GM06990 (cell line): Measurements from ENCODE around the gene TDRD12.

Source experiments
- DNase-seq: peaks from one replicate; pipeline ENCODE4 v3.0.0-alpha.2; 2011; ENCODE audit not compliant: insufficient read length; ENCODE audit errors: extremely low read depth
- H3K27me3 ChIP-seq: replicated peaks from 2 replicates; pipeline ENCODE4 v1.6.0; 2011; ENCODE audit warnings: low read length; ENCODE audit not compliant: control insufficient read depth, insufficient read depth
- H3K36me3 ChIP-seq: 2 replicates; pipeline ENCODE4 v1.5.1; 2011; ENCODE audit warnings: low read length; ENCODE audit not compliant: control insufficient read depth, insufficient read depth
- H3K4me3 ChIP-seq: replicated peaks from 2 replicates; pipeline ENCODE4 v1.5.1; 2011; ENCODE audit warnings: low read depth, mild to moderate bottlenecking, control low read depth, low read length
- CTCF ChIP-seq: IDR thresholded peaks from 2 replicates; pipeline ENCODE4 v1.5.1; 2011; ENCODE audit warnings: low read length, control low read depth, mild to moderate bottlenecking, inconsistent platforms; ENCODE audit not compliant: insufficient read depth, poor library complexity, severe bottlenecking

Gene TDRD12

DNA sequence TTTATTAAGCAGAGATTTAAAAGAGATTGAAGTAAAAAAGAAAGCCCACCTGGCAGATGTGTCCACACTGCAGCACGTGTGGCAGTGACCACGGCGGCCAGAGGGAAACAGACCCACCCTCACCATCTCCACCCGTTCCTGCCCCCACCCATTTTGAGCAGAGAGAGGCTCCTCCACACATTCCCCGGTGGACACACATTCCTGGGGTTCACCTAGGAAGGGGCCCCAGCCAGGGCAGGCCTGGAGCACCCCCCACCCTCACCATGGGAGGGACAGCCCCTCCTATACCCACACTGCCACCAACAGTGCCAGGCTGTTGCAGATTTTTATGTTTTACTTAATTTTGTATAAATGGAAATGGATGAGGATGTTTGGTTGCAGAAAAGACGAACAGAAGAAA, 95.1 kb downstream of the TDRD12 start:
- H3K36me3 ChIP-seq = no peaks in the 10 kb centered on the region
- no peak overlapping the region for H3K4me3 ChIP-seq
- H3K27me3 ChIP-seq = no peaks in the 10 kb centered on the region
- no peak for TF ChIP-seq CTCF
- DNase-seq = no peak

DNA sequence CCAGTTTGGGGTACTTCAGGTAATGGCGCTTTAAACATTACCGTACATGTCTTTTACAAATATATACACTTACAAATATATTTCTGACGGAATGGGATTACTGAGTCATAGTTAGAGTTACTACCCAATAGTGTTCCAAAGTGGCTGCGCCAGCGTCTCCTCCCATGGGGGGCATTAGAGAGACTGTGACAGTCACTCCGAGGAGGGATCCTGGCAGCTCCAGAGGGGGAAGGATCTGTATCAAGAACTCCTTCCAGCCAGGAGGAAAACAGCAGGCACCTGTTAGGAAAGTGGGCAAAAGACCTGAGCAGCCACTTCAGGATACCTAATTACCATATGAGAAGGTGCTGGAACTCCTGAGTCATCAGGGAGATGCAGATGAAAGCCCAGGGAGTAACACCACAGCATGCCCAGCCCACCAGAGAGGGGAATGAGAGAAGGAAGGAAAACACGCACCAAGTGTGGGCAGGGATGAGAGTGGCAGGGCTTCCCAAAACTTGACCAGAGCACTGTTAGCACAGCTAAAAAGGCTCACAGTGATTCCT, 97.1 kb downstream of the TDRD12 start:
- DNase-seq = no peak
- Histone ChIP-seq H3K4me3 (no peak overlapping the region), H3K36me3 (no peaks in the 10 kb centered on the region), H3K27me3 (no peaks in the 10 kb centered on the region)
- TF ChIP-seq CTCF = no peak

- DNase-seq = no peak
These were observed 98.3 kb downstream of the TDRD12 start for GRCh38 chr19:32817569-32818476.

GRCh38 chr19:32818536-32818935, 99.0 kb downstream of the TDRD12 start:
- no peaks in the 10 kb centered on the region for H3K27me3 ChIP-seq
- no peak for TF ChIP-seq CTCF
- no peak for DNase-seq
- no peaks in the 10 kb centered on the region for H3K36me3 ChIP-seq
- H3K4me3 ChIP-seq = no peak overlapping the region

More at GRCh38 chr19:32817569-32818476, 98.3 kb downstream of the TDRD12 start:
- H3K36me3 ChIP-seq = no peaks in the 10 kb centered on the region
- no peak overlapping the region for H3K4me3 ChIP-seq
- H3K27me3 ChIP-seq = no peaks in the 10 kb centered on the region
- no peak for TF ChIP-seq CTCF

DNA sequence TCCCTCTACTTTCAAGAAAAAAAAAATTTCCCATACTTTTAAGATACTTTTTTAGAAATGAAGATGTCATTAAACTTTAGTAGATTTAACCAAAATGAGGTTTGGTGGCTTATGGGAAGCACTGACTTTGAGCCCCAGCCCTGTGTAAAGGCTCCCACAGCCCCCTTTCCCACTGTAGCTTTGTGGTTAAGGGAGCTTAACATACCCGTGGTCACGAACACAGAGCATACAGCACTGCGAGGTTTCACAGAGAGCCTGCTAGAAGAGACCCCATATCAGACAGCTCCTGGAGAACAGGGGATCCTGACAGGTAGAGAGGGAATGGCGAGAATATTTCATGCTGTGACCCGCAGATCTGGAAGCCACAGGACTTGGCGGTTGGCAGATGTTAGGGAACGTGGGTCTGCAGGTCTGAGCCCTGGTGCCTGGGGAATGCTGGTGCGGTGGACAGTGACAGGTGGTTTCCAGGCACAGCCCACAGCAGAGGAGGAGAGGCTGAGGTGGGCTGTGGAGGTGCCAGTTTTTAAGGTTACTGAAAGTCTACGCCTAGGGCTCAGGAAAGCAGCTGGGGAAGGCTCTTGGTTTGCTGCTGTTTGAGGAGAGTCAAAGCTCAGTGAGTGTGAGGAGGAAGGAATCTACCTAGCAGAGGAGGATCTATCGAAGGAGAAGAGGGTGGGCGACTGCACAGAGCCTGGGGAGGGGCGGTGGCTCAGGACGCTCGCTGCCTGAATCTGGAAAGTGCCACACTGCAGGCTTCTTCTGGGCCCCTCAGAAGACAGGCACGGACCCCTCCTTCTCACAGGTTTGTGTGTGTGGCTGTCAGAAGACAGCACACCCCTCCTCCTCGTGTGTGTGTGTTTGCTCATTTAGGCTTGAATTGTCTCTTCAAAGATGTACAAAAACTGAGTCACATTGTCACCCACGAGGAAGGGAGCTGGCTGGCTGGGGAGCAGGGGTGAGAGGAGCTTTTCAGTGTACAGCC, 100.1 kb downstream of the TDRD12 start:
- Histone ChIP-seq H3K36me3 (no peaks in the 10 kb centered on the region), H3K27me3 (no peaks in the 10 kb centered on the region), H3K4me3 (peak overlapping the region; percentile 22; the same call in 1 of the 2 replicates)
- no peak for TF ChIP-seq CTCF
- DNase-seq = peak; percentile 32
